Stimulated activated CD8-positive, alpha-beta memory T cell treated with anti-CD3 and anti-CD28 coated beads, Interleukin-7, amount 100 ng/mL, for 1 hour (primary cell): ENCODE data around the gene GPR31.
"Not testable (repeated sequence)": the region's sequence is repeated elsewhere in the genome, so short reads cannot be mapped to it uniquely, and the experiment has no call there.

Experiments used
- DNase-seq, 2 donors: peaks; one replicate each; pipeline ENCODE4 v3.0.0-alpha.2; 2020; ENCODE audit warnings: low read depth in 2 of 2

The GPR31 gene, protein sequence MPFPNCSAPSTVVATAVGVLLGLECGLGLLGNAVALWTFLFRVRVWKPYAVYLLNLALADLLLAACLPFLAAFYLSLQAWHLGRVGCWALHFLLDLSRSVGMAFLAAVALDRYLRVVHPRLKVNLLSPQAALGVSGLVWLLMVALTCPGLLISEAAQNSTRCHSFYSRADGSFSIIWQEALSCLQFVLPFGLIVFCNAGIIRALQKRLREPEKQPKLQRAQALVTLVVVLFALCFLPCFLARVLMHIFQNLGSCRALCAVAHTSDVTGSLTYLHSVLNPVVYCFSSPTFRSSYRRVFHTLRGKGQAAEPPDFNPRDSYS

DNA sequence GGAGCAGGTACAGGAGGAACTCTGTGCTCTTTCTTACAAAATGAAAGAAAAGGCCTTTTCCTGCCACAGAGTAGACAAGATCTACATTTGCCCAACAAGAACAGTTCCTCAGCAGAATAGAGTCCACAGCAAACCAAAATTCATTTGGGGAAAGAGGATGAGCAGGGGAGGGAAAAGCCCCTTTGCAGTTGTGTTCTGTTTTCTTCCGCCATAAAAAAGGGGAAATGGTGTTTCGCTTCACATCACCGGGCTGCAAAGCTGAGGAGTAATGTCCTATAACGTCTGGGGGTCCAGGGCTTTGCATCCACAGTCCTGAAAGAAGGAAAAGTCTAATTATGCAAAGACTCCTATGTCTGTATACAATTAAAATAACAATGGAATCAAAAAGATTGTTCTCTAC is at the start of gene GPR31:
Gene GPR31, minus strand, starts transcription at position 118 of the 400 bp plus-strand sequence. CDS start 149 bp downstream, outside the sequence.
- DNase-seq = no peak

DNA sequence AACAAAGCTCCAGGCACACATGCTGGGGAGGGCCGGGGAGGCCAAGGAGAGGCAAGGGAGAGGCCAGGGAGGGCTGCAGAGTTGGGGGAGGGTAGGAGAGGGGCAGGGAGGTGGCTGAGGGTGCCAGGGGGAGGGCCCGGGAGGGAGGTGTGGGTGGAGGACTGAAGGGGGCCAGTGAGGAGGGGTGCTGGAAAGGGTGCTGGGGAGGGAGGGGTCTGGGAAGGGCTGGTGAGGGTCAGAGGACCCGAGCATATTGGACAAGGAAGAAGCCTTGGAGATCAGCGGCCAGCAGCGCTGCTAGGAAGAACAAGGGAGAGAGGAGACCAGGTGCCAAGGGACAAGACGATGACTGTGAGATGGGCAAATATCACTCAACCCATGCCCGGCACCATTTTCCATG is 49.7 kb upstream of the GPR31 start:
- no peak for DNase-seq

DNA sequence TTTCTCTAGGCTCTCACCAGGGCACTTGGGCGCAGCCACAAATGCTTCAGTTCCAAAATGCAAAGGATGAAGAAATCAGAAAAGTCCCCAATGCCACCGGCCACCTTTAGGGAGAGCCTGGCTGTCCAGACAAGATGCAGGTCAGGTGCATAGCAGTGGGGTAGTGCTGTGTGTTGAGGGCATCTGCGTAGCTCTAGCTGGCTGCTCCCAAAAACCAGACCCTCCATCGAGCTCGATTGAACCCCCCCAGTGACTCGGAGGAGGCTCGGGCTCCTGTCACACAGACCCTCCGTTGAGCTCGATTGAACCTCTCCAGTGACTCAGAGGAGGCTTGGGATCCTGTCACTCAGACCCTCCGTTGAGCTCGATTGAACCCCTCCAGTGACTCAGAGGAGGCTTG is 47.5 kb upstream of the GPR31 start:
- DNase-seq = not testable (repeated sequence)

DNA sequence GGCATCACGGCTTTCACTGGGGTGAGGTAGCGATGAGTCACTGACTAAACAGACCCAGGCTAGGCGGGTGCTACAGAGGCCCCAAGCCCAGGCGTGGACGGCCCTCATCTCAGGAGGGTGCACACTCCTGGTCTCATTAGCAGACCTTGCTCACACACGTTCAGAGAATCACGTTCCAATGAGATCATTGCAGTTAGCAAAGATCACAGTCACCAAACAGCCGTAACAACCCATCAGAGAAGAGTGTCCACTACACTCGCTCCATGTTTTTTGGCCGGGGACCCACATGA is 46.2 kb upstream of the GPR31 start:
- not testable (repeated sequence) for DNase-seq

DNA sequence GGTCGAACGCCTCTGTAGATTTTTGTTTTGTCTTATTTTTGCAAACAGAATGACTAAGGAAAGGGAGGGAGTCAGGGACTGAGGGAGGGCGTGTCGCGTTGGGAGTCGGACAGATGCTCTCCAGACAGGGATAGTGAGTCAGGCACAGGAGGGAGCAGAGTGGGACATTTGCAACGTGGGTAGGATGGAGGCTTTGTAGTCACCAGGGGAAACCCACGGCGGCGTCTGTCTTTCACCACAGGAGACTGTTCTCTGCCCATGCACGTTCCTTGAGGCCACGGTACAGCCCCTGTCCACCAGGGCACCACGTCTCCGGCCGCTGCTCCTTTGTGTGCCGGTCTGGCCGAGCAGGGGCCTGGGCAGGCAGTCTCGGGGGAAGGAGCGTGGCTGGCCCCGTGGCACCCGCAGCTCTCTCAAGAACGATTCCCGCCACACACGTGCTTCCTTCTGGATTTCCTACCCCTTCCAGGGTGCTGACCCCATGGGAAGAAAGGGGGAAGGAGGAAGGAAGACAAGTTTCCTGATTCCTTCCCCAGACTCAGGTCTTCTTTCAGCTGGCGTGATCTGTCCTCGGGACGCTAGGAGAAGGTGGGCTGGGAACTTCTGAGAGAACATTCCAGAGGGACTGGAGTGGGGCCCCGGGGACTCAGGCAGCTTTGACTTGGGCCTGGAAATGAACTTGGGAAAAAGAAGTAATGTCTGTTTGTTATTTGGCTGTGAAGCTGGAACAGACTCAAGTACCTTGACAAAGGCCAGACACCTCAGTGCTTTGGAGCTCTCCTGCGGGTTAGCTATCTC is 45.7 kb upstream of the GPR31 start:
- not testable (repeated sequence) for DNase-seq

DNA sequence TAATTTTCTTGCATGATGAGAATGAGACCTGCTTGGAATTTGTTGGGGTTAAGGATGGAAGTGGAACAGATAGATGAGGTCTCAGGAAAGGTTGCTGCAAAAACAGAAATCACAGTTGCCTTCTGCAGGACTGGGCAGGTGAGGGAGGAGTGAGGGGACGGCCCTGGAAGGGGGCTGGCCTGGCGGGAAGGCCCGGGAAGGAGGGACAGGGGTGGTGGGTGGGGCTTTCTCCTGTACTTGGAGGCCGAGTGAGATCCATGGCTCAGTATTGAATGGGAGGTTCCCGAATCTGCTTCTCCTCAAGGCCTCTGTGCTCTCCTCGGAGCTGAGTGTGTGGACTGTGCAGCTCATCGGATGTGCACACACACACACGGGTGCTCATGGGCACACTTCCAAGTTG is 44.8 kb upstream of the GPR31 start:
- not testable (repeated sequence) for DNase-seq

DNA sequence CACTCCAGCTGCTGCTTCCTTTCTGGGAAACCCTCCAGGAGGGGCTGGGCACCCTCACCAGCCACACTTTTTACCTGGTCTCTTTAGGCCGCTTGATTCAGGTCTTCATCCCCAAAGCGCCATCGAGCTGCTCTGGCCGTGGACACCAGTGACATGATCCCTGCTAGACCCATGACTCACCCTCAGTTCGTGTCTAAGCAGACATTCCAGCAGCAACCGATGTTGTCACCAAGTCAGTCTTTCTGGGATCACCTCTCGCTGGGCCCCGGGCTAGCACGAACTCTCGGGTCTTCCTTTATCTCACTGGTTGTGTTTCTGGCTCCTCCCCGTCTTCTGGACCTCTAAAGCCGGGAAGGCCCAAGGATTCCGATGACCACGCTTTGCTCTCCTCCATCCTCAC is 43.0 kb upstream of the GPR31 start:
- no peak for DNase-seq

DNA sequence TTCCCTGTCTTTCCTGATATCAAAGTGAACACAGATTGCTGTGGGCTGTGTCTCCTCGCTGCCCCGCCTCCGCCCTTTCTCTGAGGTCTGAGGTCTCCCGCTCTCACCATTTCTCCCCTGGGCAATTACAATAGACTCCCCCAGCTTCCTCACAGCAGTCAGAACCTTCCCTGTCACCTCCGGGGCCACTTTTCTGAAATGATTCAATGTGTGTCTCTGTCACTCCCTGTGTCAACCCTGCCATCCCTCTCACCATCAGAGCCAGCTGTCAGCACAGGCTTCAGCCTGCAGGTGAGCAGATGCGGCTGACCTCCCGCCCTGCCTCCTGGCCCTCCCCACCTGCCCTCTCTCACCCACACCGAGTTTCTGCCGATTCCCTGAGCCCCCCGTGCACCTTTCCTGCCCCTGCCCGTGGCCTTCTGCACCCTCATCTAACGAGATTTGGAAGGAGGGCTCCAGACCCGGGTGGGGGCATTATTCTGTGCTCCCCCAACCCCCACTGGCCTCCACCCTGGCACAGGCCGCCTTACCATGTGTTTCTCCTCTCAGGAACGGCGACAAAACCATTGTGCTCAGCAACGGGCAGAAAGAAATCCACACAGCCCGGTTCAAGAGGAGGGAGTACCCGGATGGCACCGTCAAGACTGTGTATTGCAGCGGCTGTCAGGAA is 38.3 kb upstream of the GPR31 start:
- not testable (repeated sequence) for DNase-seq

DNA sequence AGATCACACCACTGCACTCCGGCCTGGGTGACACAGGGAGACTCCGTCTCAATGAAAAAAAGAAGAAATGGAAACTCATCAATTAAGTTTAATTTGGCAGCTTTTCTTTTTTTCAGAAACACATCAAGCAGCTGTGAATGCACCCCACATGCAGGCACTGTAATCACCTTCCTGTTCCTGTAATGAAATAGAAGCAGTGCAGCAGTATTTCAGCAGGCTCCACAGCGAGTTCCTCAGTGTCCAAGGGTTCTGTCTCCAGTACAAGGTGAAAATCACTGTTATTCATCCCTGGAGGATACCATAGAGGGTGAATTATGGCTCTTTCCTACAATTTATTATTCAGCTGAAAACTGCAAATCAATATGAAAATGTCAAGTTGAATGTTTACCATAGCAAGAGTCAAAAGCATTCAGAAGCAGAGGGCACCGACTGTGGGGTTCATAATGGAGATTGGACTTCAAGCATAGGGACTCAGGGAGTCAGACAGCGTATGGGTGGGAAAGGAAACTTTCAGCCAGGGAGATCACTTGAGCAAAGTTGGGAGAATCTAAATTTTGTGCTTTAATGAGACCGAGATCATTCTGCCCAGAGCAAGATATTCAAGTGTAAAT is 35.8 kb upstream of the GPR31 start:
- DNase-seq = not testable (repeated sequence)

DNA sequence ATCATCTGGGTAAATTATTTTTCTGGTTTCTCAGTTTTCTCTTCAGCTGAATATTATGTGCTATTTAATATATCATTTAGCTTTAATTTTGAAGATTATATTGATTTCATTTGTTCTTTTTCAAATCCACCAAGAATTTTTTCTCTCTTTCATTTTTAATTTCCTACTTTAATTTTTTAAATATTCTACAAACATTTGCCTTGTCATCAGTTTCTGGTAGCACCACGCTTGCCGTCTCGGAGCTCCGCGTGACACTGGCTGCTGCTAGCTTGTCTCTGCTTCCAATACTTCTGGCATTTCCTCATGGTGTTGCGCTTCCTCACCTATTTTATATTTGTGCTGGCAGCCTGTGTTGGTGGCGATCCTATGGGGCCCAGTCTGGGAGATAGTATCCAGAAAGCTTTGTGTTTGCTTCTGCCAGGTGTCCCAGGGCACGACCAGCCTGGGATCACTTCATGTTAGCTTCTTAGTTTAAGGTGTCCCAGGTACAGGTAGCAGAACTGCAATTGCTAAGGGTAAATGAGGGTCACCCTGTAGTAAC is 33.3 kb upstream of the GPR31 start:
- DNase-seq = not testable (repeated sequence)

DNA sequence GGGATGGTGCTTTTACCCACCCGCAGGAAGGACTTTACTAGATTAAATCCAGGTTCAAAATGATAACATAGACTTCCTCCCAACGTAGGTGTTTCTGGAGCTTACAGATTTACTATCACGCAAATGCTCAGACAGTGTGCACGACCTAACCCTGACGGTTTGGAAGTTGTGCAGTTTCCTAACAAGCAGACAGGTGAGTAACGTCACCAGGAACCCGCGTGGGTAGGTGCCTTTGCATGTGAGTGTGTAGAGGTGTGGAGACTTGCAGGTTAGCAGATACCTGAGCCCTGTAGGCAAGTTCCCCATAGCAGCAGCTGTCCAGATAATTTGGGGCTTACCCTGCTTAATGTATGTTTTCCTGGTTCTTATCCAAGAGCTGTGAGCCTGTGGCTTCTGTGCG is 29.5 kb upstream of the GPR31 start:
- not testable (repeated sequence) for DNase-seq

DNA sequence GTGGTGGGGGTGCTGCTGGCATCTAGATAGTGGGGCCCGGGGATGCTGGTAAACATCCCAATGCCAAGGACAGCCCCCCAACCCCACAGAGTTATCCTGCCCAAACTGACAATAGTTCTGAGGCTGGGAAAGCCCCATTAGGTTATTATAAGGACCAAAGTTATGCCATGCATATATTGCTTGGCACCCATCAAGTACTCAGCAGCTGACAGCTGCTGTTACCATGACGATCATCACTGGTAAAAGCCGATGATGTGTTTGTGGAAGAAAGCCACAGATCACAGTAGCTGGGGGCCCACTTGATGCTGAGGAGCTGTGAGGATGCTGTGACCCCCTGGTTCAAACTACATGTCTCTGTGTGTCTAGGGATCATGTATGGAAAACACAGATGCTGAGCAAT is 27.3 kb upstream of the GPR31 start:
- DNase-seq = not testable (repeated sequence)

DNA sequence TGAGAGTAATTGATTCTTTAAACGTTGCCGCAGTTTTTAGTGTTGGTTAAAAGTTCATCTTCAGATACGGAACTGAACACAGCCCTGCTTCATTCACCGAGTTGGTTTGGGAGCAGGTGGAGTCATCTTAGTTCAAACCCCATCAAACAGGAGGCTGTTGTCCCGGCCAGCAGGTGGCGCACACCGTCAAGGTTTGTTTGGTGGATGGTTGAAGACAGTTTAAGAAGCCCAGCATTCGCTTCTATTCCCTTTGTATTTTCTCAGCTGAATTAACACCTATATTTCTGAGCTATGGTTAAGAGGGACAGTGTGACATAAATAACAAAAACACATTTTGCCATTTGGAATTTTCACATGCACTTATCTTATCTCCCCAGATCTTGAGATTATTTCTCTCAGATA is 25.1 kb upstream of the GPR31 start:
- not testable (repeated sequence) for DNase-seq

DNA sequence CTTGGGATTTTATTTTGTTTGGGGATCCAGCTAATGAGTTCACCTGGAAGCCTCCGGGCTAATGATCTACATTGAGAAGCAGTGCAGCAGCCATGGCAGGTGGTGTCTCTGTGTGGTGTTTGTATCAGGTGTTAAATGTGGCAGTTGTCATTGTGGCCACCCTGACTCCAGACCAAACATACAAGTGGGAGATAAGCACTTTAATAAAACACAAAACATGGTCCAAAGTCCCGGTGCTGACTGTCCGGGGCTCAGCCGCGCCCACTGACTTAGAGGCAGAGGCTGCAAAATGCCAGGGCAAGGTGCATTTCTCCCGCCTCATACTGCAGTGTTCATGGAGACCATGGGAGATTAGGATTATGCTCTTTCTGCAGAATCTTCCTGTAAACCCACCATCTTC is 23.6 kb upstream of the GPR31 start:
- DNase-seq = not testable (repeated sequence)

DNA sequence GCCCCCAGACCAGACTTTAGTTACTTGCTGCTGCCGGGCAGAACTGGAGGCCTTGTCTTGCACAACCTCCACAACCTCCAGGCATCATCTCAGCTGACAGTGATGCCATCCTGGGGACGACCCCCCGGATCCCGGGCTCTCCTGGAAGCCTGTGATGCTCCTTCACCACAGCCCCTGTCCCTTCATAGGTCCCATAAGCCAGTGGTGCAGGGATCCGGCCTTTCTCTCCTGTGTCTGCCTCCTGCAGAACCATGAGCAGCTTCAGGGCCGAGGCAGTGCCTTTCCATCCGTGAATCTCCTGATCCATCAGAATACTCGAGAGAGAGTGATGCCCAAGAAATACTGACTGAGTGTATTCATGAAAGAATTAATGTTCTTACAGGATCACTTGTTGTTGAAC is 22.3 kb upstream of the GPR31 start:
- not testable (repeated sequence) for DNase-seq

DNA sequence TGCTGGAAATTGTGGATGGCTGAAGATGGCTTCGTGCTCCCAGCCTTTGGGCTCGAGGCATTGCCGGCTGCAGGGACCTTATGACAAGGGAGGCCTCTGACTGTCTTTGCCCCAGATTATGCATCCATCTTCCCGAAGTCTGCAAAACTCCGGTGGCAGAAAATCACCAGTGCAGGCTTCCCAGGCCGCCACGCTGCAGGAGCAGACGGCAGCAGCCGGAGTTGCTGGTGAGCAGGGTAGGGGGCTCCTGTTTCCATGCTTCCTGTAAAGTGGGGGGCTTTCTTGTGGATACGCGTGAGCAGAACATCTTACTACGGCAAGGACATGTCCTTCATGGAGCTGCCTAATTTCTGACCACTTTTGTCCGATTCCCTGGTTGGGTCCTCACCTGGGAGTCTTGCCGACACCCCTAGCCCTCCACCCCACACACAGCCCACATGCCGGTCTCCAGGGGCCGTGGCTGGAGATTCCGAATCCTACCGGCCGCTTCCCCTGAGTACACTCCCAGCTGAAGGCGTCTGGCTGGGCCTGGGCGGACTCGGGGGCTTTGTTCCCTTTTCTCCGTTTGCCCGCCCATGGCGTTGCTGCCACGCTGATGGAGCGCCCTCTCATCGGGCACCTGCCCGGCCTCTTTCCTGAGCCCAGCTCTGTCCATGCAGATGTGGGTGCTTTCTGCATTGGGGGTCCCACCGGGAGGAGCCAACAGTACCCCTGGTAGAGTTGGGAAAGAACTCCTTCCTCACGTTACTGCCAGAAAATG is 21.3 kb upstream of the GPR31 start:
- DNase-seq = not testable (repeated sequence)

DNA sequence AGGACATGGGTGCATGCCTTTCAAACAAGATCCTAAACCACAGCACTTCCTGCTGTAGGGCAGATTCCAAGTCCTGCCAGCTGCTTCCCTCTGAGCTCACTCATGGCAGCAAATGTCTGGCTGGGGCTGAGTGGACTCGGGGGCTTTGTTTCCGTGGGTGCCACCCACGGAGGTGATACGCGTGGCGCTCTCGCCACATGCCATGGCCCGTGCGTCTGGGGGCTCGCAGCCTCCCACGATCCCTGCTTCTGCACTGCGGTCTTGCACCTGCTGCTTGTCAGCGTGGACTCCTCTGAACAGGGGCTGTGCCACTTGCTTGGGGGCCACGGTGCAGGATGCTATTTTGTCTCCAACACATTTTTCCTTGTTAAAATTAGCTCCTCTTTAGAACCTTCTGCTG is 19.5 kb upstream of the GPR31 start:
- not testable (repeated sequence) for DNase-seq

DNA sequence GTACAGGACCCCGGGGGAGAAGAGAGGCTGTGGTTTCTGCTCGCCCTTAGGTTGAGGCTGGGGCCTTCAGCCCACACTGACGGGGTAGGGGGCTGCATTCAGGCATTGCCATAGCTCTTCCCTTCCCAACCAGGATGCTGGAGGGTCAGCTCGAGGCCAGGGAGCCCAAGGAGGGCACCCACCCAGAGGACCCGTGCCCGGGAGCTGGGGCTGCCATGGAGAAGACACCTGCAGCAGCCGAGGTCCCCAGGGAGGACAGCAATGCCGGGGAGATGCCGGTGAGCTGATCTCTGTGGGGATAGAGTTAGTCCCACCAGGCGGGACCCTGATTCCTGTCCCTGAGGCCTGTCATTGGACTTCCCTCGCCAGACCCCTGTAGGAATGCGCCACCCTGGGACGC is 14.2 kb upstream of the GPR31 start:
- DNase-seq = not testable (repeated sequence)

DNA sequence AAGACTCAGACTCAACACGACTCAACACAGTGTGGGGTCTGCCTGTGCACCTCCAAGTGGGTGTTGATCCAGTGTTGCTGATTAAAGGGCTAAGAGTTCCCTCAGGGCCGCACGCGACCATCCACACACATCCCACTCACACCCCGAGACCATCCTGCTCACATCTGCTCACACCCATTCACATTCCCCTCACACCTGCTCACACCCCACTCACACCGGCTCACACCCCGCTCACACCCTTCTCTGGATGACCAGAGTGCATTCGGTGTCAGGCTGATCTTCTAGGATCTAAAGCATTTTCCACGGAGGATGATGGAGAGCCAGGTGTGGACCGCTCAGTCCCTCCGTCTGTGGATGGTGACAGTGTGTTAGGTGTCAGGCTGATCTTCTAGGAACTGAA is 13.5 kb upstream of the GPR31 start:
- not testable (repeated sequence) for DNase-seq

DNA sequence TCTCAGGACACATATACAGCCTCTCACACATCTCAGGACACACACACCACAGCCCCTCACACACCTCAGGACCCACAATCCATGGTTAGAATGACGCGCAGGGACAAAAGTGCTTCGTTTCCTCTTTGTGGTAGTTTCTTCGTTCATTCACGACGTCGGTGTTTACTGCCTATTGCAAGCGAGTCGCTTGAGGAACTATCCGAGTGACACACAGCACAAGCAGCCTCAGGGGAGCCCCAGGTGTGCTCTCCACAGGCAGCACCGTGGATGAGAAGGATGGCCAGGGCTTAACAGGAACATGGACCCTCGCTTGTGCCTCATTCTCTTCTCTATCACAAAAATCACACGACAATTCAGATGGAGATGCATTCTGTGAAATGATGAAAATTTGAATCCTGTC is 12.1 kb upstream of the GPR31 start:
- not testable (repeated sequence) for DNase-seq

DNA sequence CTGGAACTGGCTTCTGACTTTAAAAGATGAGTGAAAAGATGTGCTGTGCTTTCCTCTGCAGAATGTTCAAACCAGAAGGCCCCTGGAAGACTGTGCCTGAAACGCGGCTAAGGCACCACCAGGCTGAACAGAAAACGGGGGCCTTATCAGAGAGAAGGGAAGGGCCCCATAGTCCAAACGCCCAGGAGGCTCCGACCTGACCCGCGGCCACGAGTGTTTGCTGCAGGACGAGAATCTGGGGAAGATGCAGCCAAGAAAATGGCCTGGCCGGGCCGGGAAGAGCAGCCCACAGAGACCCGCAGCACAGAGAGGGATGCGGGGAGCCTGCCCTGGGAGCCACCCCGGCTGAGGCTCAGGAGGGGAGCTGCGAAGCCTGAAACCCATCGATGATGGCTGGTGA is 10.5 kb upstream of the GPR31 start:
- not testable (repeated sequence) for DNase-seq
